MV-4-11 (cell line): ENCODE measurements around the gene KBTBD3.
"Not testable (repeated sequence)": the region's sequence is repeated elsewhere in the genome, so short reads cannot be mapped to it uniquely, and the experiment has no call there.

Experiments used
- DNase-seq: peaks from one replicate; lab custom pipeline; 2025; lab: John Stamatoyannopoulos, UW

KBTBD3 gene

DNA sequence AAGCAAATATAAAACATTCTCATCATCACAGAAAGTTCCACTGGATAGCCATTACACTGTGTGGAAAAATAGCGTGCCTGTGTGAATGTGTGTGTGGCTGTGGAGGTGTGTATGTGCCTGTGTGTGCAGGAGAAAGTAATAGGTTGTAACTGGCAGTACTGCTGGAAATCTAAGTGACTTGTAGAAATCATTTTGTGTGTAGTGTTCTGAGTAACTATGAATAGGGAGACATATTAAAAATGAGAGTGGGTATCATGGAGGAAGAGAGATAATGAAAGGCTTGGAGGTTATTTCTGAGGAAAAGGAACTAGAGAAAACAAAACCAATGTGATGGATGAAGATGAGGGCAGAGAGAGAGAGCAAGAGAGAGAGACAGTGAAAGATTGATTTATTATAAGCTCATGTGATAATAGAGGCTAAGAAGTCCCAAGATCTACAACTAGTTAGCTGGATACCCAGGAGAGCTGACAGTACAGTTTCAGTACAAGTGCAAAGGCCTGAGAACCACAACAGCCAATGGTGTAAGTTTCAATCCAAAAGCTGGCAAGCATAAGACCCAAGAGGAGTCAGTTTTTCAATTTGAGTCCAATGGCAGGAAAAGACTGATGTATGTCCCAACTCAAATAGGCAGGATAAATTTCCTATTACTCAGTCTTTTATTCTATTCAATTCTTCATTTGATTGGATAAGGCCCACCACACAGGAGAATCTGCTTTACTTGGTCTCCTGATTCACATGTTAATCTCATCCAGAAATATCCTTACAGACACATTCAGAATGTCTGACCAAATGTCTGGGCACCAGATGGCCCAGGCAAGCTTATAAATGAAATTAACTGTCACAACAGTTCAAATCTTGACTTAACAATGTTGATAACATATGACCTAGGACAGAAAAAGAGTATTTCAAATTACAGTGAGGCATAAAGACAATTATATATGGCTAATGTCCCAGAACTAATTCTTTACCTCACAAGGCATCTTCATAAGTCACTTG lies 14.9 kb downstream of the KBTBD3 start:
- DNase-seq: no peak

DNA sequence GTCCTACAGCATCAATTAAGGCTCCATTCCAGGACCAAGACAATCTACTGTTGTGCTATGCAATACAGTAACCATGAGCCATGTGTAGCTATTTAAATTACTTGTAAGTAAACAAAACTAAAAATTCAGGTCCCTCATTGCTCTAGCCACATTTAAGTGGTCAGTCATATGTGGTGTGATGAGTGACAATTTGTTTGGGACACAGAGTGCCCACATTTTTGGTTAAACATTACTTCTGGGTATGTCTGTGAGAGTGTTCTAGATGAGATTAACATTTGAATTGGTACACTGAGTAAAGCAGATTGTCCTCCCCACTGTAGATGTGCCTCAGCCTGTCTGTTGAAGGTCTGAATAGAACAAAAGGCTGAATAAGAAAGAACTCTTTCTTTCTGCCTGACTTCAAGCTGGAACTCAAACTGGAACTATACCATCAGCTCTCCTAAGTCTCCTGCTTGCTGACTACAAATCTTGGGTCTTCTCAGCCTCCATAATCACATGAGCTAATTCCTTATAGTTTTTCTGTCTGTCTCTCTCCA lies 15.8 kb downstream of the KBTBD3 start:
- DNase-seq: no peak

DNA sequence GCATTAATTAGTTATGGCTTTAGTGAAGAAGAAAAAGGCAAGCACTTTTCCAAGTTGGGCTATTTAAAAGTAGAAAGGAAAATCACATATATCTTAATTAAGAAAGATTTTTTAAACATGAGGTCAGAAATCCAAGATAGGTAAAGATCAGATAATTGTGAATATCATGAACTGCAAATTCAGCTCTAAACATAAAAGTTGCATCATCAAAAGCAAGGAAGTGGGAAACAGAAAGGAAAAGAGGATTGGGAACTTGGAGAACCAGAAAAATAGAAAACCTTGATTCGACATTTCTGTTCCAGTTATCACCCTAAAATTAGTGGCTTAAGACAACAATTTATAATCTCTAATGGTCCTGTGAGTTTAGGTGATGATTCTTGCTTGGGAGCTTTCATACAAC lies 17.5 kb downstream of the KBTBD3 start:
- DNase-seq: no peak

DNA sequence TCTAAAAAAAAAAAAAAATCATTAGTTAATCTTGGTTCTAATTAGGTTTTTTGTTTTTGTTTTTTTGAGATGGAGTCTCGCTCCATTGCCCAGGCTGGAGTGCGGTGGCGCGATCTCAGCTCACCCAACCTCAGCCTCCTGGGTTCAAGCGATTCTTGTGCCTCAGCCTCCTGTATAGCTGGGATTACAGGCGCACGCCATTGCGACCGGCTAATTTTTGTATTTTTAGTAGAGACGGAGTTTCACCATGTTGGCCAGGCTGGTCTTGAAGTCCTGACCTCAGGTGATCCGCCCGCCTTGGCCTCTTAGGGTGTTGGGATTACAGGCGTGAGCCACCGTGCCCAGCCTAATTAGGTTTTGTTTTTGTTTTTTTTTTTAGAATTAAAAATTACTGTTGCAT lies 18.8 kb downstream of the KBTBD3 start:
- not testable (repeated sequence) for DNase-seq

DNA sequence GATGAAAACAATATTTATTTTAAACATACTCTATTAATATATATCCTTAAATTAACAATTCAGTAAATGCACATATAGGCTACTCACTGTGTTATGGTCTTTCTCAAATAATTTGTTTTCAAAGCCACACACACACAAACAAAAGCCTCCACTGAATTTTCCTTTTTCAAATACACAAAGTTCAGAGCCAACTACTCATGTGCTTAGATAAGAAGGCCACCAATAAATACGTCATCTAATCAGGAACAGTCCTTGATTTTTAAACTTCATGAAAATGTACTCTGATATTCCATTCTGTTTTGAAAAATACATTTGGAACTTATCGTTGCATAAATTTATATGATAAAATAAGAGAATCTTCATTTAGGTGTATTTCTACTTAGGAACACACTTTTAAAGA lies 26.0 kb downstream of the KBTBD3 start:
- DNase-seq: no peak

DNA sequence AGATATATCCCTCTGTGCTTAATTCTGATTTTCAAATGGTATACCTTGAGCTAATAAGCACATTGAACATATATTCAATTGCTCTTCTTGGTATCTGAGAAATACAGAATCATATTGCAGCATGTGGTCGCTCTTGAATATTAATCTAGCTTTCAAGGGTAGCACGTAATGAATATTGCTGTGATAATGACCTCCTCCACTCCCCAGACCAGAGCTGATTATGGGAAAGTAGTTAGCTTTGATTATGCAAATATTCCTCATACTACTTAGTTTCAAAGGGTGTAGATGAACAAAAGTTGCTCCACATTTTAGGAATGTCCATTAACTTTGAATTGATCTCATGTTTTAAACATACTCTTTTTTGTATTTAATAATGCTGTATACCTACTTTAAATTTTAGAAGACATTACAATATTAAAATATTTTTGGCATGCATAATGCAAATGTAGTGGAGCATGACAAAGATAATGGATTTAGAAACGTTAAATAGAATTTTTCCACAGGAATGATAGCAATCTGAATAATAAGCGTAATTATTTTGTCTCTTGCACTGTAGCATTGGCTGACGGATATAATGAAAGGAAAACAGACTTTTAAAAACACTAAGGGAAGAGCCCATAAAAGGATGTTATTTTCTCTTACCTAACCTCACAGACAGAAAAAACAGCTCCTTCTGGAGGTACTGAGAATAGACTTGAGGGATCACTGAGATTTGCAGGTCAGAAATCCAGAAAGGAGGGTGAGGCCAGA lies 27.2 kb downstream of the KBTBD3 start:
- DNase-seq: no peak

DNA sequence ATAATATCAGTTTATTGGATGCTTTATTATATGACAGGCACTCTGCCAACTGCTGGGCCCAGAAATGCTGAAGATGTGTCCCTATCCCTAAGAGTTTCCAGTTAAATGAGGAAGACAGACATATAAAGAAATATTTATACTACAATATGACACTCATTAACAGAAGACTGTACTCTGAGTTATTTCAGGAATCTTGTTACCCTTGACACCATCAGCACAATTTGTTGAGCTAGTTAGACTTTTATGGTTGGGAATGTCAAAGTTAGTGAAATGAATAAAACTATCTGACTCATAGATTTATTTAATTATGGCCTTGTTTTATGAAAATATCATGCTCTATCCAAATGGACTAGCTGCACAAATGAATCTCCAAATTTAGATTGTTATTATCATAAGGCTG lies 29.5 kb downstream of the KBTBD3 start:
- no peak for DNase-seq

DNA sequence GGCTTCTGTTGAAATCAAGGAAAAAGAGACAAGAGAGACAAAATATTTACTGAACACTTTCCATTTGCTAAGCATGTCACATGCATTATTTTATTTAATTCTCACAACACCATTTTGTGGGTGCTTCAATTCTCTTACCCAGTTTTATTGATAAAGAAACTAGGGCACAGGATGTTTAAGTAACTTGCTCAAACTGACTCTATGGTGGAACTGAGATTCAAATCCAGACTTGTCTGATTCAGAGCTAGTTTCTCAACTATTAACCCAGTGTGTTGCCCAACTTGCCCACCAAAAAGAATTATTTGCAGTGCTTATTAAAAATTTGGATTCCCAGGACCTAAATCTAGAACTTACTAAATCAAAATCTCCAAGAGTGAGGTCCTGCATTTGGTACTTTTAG lies 33.6 kb downstream of the KBTBD3 start:
- DNase-seq: no peak

DNA sequence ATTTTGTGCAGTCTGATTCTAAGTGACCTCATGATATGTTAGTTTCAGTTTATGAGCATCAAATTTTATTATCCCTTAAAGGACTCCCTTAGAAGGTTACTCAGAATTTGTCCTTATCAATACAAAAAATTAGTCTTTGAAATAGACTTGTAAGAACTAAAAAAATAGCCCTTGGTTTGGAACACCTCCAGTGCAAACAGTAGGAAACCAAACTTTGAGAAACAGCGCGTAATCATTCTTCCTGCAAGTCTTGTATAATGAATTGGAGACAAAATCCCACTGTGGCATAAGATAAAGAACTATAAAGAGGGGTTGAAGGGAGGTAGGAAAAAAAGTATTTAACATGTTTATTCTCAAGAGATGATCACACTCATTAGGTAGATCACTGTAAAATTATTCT lies 44.3 kb downstream of the KBTBD3 start:
- DNase-seq: no peak

DNA sequence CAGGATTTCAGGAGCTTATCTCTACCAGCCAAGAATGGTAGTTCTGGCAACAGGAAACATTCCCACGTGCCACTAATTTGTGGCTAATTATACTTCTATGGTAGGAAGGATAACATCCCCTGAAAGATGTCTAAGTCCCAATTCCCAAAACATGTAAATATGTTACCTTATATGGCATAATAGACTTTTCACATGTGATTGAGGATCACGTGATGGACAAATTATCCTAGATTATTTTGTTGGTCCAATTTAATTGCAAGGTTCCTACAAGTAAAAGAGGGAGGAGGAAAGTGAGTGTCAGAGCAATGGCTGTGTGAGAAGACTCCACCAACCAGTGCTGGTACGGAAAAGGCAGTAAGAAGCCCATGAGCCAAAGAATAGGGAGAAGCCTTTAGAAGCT lies 45.2 kb downstream of the KBTBD3 start:
- no peak for DNase-seq

DNA sequence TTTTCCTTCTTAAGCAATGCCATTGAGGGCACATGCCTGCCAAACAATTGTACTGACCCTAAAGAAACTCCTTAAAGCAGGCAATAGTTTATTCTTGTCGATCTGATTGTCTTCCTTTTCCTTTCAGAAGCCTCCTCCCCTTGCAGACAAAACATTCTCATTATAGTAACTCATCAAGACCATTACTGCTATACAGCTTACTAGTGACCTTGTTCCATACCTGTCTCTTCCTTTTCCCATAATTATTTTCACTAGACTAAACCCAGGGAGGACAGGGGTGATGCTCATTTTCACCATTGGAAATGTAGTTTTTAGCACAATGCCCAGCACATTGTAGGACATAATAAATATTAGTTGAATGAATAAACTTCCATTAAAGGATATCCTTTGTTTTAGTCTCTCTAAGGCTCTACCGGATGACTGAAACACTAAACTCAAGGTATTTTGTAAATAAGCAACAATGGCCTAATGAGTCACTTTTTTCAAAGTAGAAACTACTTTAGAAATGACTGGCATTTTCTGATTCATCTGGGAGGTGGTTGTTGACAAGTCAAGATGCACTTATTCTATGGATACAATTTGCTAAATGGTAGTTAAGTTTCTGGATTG lies 45.8 kb downstream of the KBTBD3 start:
- DNase-seq: no peak

DNA sequence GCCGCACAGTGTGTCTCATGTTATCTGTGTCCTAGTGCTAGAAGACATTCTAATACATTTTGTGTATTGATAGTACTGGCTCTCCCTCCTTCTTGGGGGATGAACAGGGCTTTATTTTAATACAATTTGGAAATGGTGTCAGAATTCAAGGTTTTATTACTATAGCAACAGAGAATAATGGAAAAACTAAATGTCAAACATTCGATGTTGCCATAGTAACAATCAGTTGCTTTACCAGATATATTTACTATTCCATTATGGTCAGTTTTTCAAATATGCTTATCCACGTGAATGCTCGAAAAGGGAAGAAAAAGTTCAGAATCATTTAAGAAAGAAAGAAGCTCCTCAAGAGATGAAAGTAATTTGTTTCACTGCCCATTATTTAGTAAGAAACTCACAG lies 46.5 kb downstream of the KBTBD3 start:
- no peak for DNase-seq

DNA sequence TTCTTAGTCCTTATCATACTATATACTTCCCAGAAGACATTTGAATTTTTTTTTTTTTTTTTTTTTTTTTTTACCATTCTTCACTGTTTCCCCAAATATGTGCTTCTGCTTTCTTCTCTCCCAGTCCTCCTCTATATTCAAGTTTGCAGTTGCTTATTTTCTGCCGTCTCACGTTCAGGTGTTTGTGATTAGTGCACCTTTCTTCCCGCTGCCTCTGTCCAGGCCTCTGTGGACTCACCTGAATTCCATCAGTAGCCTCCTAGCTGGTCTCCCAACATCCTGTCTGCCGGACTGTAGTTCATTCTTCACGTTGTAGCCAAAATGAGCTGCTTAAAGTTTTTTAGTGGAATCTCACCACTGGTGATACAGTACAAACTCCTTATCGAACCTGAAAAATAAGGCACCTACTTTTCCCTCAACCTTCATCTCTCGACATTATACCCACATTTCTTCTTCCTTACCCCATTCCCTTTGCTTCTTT lies 54.3 kb downstream of the KBTBD3 start:
- DNase-seq: no peak

DNA sequence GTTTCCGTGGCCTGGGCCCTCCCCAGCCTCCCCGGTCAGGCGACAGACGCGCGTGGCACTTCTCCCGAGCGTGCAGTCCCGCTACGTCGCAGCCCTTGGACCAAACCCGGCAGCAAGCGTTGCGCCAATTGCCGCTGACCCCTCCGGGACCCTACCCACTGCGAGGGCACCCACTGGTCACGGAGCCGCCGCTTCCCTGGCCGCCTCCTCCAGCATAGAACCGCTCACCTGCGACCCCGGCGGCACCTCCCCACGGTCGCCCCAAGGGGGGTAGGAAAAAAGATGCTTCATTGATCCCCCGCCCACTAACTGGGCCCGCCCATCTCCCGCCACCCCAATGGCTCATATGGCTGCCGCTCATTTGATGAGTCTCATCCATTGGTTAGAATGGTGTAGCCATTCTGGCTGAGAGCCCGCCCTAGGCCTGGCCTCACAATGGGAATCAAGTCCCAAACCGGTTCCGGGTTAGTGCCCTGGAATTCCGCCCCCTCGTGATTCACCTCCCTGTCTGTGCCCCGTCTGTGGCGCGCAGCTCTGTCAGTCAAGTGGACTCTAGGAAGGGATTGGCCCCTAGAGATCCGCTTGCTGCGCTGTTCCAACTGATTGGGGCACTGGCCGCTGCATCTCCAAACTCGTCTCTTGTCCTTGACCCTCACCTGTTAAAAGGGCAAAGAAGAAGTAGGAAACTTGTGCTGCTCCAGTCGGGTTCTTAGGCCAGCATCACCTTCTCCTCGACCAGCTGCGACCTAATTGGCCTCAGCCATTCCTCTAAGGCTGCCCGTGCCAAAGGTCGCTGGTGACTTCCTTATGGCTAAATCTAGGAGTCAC lies 55.0 kb downstream of the KBTBD3 start, which contains the start of gene MSANTD4:
MSANTD4 (minus strand) TSS at position 274 of the 828 bp plus-strand sequence. CDS start 11,323 bp downstream, outside the sequence.
- peak; percentile 100 for DNase-seq

DNA sequence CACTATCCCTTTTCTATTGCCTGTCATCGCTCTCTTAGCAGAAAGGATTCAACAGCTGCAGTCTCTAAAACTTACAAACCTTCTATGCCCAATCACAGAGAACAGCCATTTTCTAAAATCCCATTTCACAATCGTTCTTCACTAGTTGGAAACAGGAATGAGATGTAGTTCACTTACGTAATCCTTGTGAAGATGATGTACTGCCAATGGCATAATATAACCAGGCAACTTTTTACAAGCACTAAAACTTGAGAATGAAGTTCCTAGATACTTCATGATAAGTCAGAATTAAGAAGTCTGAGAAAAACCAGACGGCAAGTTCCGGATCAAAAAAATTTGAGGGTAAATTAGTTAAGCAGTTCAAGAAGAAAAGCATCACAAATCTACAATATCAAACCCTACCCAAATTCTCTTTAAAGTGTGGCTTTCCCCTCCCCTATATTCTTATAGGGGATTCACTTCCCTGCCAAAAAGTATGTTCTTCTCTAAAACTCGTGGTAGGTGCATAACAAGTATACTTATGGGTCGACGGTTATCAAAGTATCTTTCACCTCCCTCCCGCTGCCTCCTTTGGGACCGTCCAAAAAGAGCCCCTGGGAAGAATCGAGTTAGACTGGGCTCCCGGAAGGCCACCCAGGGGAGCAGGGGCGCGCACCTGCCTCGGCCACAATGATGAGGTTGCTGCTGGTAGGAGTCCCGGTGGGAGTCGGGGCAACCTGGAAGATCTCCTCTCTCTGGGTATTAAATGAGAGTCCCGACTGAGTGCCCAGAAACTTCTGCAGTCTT lies 55.8 kb downstream of the KBTBD3 start:
- DNase-seq: peak; percentile 73

DNA sequence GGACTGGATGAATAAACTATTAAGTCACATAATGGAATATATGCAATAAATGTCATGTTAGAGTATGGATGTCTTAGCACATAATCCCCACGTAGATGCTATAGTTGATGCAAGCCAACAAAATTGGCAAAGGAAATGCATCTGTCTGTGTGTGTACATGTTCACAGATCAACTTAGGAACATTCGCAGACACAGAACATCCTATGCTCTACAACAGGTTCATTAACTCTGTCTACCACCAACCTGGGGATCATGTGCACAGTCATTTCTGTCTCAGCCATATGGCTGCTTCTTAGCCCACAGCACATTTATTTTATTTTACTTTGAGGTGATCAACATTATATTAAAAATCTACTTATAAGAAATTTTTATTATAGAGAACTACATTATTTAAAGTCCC lies 60.1 kb downstream of the KBTBD3 start:
- no peak for DNase-seq

DNA sequence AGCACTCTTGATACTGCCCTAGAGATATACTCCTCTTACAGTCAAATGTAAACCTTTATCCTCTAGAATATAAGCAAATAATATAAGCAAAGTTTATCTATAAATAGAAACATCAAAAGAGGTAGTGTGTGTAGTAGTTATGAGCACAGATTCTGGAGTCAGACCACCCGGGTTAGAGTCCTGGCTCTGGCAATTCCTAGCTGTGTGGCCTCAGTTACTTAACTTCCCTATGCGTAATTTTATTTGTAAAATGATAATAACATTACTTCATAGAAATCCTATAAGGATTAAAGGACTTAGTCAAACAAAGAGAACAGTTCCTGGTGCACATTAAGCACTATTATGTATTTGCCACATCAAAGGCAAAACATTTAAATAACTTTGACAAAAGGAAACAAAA lies 62.1 kb downstream of the KBTBD3 start:
- no peak for DNase-seq

DNA sequence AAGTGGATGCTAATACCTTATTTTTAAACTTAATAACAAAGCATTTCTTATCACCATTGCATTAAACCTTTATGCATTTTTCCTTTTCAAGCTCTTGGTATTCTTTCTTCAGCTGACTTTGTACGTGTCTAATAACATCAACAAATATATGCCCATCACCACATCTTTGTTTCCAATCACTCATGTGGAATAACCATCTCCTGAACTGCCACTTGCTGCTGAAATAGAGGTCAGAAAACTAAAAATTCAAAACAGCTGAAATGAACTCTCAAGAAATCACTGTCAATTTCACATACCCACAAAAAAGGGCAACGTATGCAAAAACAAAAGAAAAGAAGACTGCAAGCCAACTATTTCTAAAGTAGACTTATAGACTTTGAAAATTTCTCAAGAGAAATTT lies 62.5 kb downstream of the KBTBD3 start:
- no peak for DNase-seq

DNA sequence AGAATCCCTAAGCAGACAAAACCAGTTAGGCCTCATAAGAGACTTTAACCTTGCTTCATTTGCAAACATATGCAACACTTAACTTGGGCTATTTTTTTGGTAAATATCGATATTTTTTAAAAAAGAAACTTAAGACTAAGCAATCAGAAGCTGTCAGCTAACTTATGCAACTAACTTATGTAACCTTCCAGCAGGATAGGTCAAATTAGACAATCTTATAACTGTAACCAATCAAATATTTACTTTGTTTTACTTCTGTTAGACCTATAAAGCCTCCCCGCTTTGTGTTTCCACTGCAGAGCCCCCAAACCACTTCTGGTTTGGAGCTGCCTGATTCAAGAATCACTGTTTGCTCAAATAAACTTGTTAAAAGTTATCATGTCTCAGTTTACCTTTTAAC lies 63.1 kb downstream of the KBTBD3 start:
- DNase-seq: no peak

DNA sequence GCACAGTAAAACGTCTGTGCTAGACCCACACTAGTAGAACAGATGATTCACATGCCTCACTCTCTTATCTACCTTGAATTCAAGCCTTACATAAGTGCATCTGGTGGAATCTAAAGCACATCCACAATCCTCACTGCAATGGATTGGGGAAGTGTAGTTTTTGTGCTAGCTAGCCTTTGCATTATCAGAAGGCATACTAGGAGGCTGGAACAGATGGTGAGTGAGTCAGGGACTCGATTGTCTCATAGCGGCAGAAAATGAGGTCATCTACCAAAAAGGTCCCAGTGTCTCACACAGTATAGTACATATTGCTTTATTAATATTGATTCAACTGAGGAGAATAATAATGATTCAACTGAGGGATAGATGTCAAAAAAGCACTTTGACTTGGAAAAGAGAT lies 64.4 kb downstream of the KBTBD3 start:
- DNase-seq: no peak
